OCI-LY3 (cell line): Measurements from ENCODE around the gene PLEKHA4.

Source experiments
- CTCF ChIP-seq: fragments of 200-600, 300-600 bp; sonication (generic); IDR thresholded peaks from 2 replicates; pipeline ENCODE4 v1.5.1; 2014; ENCODE audit warnings: antibody characterized with exemption, low read length, low read depth
- EZH2phosphoT487 ChIP-seq: fragments of 200-600 bp; shearing (Covaris generic); IDR thresholded peaks from 2 replicates; pipeline ENCODE4 v1.6.1; 2018; ENCODE audit warnings: antibody characterized with exemption, mixed run types, low read depth

- TF ChIP-seq CTCF (peak; percentile 36), EZH2phosphoT487 (no peak)
Measured at GRCh38 chr19:48813123-48813913, 55.1 kb downstream of the PLEKHA4 start.
